Ectodermal cell (in vitro differentiated cells): ENCODE results near the gene TMTC1.

Experiments
- H3K27ac ChIP-seq: 2 replicates; pipeline ENCODE4 v1.7.0; 2013; ENCODE audit warnings: mild to moderate bottlenecking, low read depth, low read length; ENCODE audit not compliant: insufficient read depth, poor library complexity, severe bottlenecking
- H3K27me3 ChIP-seq: 2 replicates; pipeline ENCODE4 v1.7.0; 2013; ENCODE audit warnings: mild to moderate bottlenecking, low read length; ENCODE audit not compliant: insufficient read depth, control insufficient read depth, poor library complexity, severe bottlenecking
- H3K36me3 ChIP-seq: one replicate; pipeline ENCODE4 v1.7.0; 2013; ENCODE audit warnings: low read length; ENCODE audit not compliant: control insufficient read depth, insufficient read depth
- H3K4me1 ChIP-seq: one replicate; pipeline ENCODE4 v1.7.0; 2013; ENCODE audit warnings: low read length; ENCODE audit not compliant: control insufficient read depth, insufficient read depth
- H3K4me3 ChIP-seq: 2 replicates; pipeline ENCODE4 v1.7.0; 2013; ENCODE audit warnings: low read depth, low read length, control low read depth; ENCODE audit not compliant: insufficient read depth
- H3K9me3 ChIP-seq: 2 replicates; pipeline ENCODE4 v1.7.0; 2013; ENCODE audit warnings: mild to moderate bottlenecking, low read length, moderate library complexity; ENCODE audit not compliant: control insufficient read depth
- WGBS, 2 experiments: methylation state at CpG; one replicate each; pipeline ENCODE4 v1.1.7; 2013; ENCODE audit warnings: missing lambda C conversion rate in 2 of 2; 5-methylcytosine and 5-hydroxymethylcytosine counted together

TMTC1 gene

GRCh38 chr12:29781188-29781587 lies 2.6 kb downstream of the TMTC1 start:
- H3K9me3 ChIP-seq: peaks cover 2% of the 10 kb centered on the region
- H3K27ac ChIP-seq: no peak overlapping the region
- no peaks in the 10 kb centered on the region for H3K36me3 ChIP-seq
- H3K4me3 ChIP-seq: no peak overlapping the region
- peaks cover 15% of the 10 kb centered on the region for H3K27me3 ChIP-seq
- no peaks in the 10 kb centered on the region for H3K4me1 ChIP-seq

GRCh38 chr12:29780084-29780483 lies 3.7 kb downstream of the TMTC1 start:
- Histone ChIP-seq H3K36me3 (no peaks in the 10 kb centered on the region), H3K27ac (no peak overlapping the region), H3K9me3 (peaks cover 2% of the 10 kb centered on the region), H3K4me1 (no peaks in the 10 kb centered on the region), H3K27me3 (peaks cover 15% of the 10 kb centered on the region), H3K4me3 (no peak overlapping the region)

GRCh38 chr12:29778531-29778930 lies 5.2 kb downstream of the TMTC1 start:
- Histone ChIP-seq H3K9me3 (peaks cover 6% of the 10 kb centered on the region), H3K36me3 (no peaks in the 10 kb centered on the region), H3K4me1 (no peaks in the 10 kb centered on the region), H3K27me3 (peaks cover 15% of the 10 kb centered on the region), H3K4me3 (no peak overlapping the region), H3K27ac (no peak overlapping the region)

- Histone ChIP-seq H3K27ac (no peak overlapping the region), H3K4me1 (no peaks in the 10 kb centered on the region), H3K4me3 (no peak overlapping the region), H3K9me3 (peaks cover 4% of the 10 kb centered on the region), H3K27me3 (no peaks in the 10 kb centered on the region), H3K36me3 (no peaks in the 10 kb centered on the region)
- 90 to 100% methylated on average over 2 of the region's 2 CpGs for WGBS, 2 experiments
Observed at GRCh38 chr12:29773076-29773475, 10.7 kb downstream of the TMTC1 start.

GRCh38 chr12:29771786-29772185 lies 12.0 kb downstream of the TMTC1 start:
- no peaks in the 10 kb centered on the region for H3K27me3 ChIP-seq

GRCh38 chr12:29771165-29771564 lies 12.6 kb downstream of the TMTC1 start:
- H3K4me3 ChIP-seq: no peak overlapping the region
- 94 to 97% methylated on average over 3 of the region's 3 CpGs for WGBS, 2 experiments
- no peak overlapping the region for H3K27ac ChIP-seq
- H3K36me3 ChIP-seq: no peaks in the 10 kb centered on the region
- peaks cover 4% of the 10 kb centered on the region for H3K9me3 ChIP-seq
- H3K4me1 ChIP-seq: no peaks in the 10 kb centered on the region
- no peaks in the 10 kb centered on the region for H3K27me3 ChIP-seq

More at GRCh38 chr12:29771786-29772185, 12.0 kb downstream of the TMTC1 start:
- H3K4me1 ChIP-seq: no peaks in the 10 kb centered on the region
- H3K9me3 ChIP-seq: peaks cover 4% of the 10 kb centered on the region
- H3K27ac ChIP-seq: no peak overlapping the region
- H3K36me3 ChIP-seq: no peaks in the 10 kb centered on the region
- H3K4me3 ChIP-seq: no peak overlapping the region

GRCh38 chr12:29769162-29769858 lies 14.4 kb downstream of the TMTC1 start:
- Histone ChIP-seq H3K27me3 (no peaks in the 10 kb centered on the region), H3K27ac (no peak overlapping the region), H3K4me3 (no peak overlapping the region), H3K9me3 (no peaks in the 10 kb centered on the region), H3K4me1 (no peaks in the 10 kb centered on the region), H3K36me3 (no peaks in the 10 kb centered on the region)
- WGBS, 2 experiments: 92 to 95% methylated on average over 3 to 4 of the region's 4 CpGs

GRCh38 chr12:29768372-29768771 lies 15.4 kb downstream of the TMTC1 start:
- Histone ChIP-seq H3K36me3 (no peaks in the 10 kb centered on the region), H3K27ac (no peak overlapping the region), H3K9me3 (no peaks in the 10 kb centered on the region), H3K4me3 (no peak overlapping the region), H3K27me3 (no peaks in the 10 kb centered on the region), H3K4me1 (no peaks in the 10 kb centered on the region)
- WGBS, 2 experiments: 41 to 44% methylated on average over 2 of the region's 2 CpGs

GRCh38 chr12:29763301-29763683 lies 20.4 kb downstream of the TMTC1 start:
- H3K4me1 ChIP-seq: peaks cover 4% of the 10 kb centered on the region
- H3K27ac ChIP-seq: no peak overlapping the region
- no peaks in the 10 kb centered on the region for H3K27me3 ChIP-seq
- no peak overlapping the region for H3K4me3 ChIP-seq
- peaks cover 6% of the 10 kb centered on the region for H3K36me3 ChIP-seq
- H3K9me3 ChIP-seq: no peaks in the 10 kb centered on the region

- WGBS, 2 experiments: 89% methylated on average over 7 of the region's 7 CpGs
- H3K27me3 ChIP-seq: no peaks in the 10 kb centered on the region
- peaks cover 4% of the 10 kb centered on the region for H3K4me1 ChIP-seq
- no peaks in the 10 kb centered on the region for H3K9me3 ChIP-seq
- H3K27ac ChIP-seq: no peak overlapping the region
- H3K4me3 ChIP-seq: no peak overlapping the region
- H3K36me3 ChIP-seq: peaks cover 6% of the 10 kb centered on the region
Observed at GRCh38 chr12:29762637-29763300, 21.0 kb downstream of the TMTC1 start.
